Glomerular endothelial cell (primary cell): ENCODE results near the gene LZTS2. TPM values are rescaled to one million over a fixed set of nuclear protein-coding genes. Genes with fewer than 3 reads are reported as not detected.

Experiments
- DNase-seq: peaks from one replicate; pipeline ENCODE4 v3.0.0-alpha.2; 2011; ENCODE audit warnings: low read depth, low spot score; ENCODE audit errors: extremely low read depth
- total RNA-seq: library from RNA; depleted of rRNA; stranded (reverse); fragments of >200 nt; gene quantifications from 2 replicates; pipeline ENCODE4 v1.2.3, GENCODE V29; 2015

LZTS2 gene
- total RNA-seq, 1 donor from 2014 or later = 109 TPM

DNA sequence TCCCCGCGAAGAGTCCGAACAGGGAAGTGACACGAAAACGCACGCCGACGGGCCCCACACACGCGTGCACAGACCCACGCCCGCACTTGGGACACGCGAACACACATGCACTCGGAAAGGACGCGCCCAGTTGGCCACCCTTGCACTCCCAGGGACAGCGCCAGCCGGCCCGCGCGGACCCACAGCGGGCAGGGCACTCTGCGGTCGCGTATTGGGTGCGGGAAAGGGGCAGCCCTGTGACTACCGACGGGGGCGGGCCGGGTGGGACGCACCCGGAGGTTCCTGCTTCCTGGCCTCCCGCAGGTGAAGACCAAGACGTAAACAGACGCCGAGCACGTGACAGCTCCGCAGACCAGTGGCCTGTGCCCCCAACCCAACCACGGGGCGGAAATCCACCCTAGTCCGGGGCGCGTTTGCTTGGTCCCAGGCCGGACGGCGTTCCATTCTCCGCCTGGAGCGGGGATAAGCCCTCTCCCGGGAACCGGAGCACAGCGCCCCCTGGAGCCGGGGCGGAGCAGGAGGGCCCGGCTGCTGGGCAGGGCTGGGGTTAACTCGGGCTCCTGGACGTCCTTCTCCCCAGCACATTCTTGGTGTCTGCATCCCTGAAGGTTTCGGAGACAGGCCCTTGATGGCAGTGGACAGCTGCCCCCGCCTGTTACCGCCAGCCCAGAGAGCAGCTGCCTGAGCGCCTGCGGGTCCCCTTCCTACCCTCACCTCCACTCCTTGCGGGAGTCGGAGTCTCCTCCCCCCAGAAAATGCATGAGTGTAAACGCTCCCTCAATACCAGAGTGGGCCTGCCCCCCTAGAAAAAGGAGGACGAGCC lies 2.0 kb upstream of the LZTS2 start:
- no peak for DNase-seq

DNA sequence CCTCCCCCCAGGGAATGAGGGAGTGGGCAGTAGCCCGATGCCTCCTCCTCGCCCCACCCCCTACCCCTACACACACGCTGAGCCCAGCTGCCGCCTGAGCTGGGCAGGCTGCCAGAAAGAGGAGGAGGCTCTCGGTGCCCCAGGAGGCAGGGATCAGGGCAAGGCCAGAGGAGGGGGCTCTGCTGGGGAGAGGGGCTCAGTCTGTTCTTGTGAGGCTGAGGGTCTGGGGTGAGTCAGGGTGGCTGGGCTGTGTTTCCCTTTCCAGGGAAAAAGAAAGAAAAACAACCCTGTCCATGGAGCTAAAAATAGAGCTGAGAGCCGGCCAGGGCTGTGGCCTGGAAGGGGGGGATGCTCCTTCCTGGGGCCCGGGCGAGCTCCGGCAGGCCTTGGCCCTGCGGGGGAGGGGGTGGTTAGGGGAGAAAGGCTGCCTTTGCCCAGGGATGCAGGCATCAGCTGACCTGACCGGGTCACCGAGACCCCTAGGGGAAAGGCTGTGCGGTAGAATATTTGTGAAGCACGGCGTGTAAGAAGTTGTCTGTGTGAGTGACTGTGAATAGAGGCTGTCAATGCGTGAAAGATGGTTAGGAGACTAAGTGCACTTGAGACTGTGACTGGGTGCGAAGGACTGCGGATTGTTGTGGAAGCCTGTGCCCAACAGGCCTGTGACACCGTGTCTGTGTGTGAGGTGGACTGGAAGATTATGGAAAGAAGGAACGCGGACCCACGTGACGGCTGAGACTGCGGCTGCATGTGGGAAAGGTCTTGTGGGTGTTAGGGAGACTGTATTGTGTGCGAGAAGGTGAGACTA lies 1.2 kb upstream of the LZTS2 start:
- no peak for DNase-seq

DNA sequence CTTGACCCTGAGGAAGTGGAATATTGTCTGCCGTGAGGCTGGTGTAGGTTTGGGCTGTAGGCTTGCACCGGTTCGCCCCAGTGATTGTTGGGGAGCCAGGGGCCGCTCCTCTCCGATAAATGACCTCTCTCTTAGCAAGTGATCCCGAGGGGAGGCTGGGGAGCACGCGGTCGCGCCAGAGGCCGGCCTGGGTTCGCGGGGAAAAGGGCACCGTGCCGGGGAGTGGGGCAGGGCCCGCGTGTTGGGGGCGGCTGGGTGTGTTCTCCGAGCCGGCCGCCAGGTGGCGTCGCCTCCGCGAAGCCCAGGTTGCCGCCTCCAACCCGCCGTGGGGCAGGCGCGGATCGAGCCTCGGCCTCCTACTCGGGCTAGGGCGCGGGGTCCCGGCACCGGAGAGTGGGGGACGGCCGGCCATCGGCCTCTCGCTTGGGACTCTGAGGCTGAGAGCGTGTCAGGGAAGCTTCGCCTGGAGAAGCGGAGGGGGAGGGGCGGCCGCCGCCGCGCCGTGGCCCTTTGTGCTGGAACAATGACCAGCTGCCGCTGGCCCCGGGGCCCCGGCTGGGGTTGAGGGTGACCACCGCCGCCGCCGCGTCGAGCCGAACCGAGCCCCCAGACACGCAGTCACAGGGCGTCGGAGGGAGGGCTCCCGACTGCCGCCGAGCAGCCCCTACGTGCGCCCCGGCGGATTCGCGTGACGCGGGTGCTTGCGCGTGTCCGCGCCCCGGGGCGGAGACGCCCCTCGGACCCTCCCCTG lies 442 bp upstream of the LZTS2 start:
- no peak for DNase-seq

DNA sequence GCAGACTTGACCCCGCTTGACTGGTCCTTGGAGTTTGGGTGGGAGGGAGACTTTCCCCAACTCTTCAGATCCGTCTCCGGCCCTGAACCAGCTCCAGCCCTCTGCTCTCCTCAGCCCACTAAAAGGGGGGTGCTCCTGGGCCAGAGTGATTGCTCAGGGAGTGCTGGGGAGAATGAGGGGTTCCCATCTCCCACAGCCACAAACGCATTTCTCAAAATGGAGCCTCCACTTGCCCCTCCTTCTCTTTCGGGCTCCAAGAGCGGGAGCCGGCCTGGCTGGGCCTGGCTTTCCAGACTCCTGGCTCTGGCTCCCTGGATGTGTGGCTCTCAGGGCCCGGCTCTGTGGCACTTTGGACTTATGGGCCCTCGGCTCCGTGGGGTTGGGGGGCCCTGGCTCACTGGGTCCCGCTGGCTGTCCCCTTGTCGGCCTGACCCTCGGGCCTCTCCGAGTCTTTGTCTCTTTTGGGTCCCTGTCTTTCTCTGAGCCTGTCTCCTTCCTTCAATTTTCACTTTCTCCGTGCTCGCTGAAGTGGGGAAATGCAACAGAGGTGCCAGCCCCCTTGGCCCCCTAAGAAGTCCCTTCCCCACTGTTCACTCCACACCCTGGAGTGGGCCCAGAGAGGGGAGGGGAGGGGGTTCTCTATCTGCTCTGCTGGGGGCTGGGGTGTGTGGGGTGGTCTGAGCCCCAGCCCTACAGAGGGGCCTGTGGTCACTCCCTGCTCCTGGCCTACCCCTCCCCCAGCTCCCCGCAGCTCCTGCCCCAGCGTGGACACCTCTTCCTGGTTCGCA lies 713 bp downstream of the LZTS2 start:
- DNase-seq = no peak

DNA sequence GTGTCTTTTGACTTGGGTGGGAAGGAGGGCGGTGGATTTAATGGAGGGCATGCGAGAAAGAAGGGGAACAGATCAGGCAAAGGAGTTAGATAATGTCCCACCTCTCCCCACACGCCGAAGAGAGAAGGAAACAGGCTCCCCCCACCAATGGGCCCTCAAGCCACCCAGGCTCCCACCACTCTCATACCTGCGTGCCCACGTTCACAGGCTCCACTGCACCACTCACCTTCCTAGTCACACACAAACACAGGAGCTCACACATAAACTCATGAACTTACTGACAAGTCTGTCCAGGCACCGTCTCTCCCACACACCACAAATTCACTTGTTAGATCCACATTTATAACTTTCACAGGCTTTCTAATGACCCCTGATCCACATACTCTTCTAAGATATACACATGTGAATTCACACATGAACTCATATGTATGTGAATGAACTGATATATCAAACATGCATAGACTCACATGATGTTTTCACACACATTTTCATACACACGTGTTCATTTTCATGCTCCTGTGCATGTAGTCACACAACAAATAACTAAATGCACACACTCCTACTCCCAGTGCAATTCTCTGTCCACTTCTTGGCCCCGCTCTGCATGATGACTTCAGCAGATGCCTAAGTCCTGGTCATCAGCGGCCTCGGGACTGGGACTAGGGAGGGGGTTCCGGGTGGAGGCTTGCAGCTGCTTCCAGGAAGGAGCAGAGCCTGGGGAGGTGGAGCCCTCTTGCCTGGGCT lies 1.5 kb downstream of the LZTS2 start:
- peak; percentile 68 for DNase-seq

DNA sequence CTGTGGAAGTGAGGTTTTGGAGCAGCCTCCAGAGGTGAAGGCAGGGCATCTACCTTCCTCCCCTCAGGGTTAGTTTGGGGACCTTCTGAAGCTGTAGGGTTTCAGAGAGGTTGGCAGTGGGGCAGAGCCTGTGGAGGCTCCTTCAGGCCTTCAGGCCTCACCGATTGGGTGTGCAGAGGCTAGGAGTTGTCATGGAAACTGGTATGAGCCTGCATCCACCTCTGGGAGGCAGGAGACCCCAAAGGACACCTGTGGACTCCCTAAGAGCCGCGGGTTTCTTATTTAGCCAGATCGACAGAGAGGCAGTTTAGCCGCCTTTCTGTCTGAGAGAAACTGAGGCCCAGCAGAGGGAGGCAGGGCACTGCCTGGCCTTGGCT lies 2.0 kb downstream of the LZTS2 start:
- DNase-seq = no peak

DNA sequence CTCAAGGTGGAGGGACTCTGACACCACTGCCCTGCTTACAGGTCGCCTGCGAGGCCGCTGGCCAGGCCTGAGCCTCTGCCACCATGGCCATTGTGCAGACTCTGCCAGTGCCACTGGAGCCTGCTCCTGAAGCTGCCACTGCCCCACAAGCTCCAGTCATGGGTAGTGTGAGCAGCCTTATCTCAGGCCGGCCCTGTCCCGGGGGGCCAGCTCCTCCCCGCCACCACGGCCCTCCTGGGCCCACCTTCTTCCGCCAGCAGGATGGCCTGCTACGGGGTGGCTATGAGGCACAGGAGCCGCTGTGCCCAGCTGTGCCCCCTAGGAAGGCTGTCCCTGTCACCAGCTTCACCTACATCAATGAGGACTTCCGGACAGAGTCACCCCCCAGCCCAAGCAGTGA lies 2.8 kb downstream of the LZTS2 start:
- DNase-seq = no peak

DNA sequence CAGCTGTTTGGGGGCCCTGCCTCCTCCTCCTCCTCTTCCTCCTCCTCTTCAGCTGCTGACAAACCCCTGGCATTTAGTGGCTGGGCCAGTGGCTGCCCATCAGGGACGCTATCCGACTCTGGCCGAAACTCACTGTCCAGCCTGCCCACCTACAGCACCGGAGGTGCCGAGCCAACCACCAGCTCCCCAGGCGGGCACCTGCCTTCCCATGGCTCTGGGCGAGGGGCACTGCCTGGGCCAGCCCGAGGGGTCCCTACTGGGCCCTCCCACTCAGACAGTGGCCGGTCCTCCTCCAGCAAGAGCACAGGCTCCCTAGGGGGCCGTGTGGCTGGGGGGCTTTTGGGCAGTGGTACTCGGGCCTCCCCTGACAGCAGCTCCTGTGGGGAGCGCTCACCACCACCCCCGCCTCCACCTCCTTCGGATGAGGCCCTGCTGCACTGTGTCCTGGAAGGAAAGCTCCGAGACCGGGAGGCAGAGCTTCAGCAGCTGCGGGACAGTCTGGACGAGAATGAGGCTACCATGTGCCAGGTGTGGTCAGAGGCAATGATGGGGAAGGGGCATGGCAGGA lies 4.1 kb downstream of the LZTS2 start:
- DNase-seq = no peak

DNA sequence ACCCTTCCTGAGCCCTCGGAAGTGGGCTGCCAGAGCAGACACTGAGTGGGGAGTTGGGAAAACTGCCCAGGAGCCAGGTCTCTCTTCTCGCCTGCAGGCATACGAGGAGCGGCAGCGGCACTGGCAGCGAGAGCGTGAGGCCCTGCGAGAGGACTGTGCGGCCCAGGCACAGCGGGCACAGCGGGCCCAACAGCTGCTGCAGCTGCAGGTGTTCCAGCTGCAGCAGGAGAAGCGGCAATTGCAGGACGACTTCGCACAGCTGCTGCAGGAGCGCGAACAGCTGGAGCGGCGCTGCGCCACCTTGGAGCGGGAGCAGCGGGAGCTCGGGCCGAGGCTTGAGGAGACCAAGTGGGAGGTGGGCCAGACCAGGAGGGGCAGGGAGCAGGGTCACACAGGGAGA lies 5.8 kb downstream of the LZTS2 start:
- DNase-seq = no peak

DNA sequence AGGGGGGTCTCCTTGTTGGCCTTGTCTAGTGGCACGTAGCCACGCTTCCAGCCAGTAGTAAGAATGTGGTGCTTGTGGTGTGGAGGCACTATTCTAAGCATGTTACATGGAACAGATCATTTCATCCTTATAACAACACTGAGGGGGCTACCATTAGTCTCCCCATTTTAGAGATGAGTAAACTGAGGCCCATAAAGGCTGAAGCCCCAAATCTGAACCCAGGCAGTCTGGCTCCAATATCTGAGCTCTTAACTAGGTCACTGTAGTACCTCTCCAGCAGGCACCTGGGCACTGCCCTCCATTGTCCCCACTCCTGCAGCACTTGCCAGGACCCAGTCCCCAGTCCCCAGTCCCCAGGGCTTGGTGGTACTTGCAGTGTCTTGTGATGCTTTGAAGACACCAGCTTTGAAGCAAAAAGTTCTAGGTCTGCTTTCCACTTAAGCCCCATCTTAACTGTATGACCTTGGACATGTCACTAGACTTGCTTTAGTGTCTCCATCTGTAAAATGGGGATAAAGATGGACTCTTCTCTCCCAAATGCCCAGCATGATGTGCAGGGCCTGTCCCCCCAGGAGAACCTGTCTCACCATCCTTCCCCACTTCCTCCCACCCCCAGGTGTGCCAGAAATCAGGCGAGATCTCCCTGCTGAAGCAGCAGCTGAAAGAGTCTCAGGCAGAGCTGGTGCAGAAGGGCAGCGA lies 6.4 kb downstream of the LZTS2 start:
- DNase-seq = no peak

DNA sequence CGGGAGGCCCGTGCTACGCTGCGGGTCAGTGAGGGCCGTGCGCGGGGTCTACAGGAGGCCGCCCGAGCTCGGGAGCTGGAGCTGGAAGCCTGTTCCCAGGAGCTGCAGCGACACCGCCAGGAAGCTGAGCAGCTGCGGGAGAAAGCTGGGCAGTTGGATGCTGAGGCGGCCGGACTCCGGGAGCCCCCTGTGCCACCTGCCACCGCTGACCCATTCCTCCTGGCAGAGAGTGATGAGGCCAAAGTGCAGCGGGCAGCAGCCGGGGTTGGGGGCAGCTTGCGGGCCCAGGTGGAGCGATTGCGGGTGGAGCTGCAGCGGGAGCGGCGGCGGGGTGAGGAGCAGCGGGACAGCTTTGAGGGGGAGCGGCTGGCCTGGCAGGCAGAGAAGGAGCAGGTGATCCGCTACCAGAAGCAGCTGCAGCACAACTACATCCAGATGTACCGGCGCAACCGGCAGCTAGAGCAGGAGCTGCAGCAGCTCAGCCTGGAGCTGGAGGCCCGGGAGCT lies 7.0 kb downstream of the LZTS2 start:
- no peak for DNase-seq

DNA sequence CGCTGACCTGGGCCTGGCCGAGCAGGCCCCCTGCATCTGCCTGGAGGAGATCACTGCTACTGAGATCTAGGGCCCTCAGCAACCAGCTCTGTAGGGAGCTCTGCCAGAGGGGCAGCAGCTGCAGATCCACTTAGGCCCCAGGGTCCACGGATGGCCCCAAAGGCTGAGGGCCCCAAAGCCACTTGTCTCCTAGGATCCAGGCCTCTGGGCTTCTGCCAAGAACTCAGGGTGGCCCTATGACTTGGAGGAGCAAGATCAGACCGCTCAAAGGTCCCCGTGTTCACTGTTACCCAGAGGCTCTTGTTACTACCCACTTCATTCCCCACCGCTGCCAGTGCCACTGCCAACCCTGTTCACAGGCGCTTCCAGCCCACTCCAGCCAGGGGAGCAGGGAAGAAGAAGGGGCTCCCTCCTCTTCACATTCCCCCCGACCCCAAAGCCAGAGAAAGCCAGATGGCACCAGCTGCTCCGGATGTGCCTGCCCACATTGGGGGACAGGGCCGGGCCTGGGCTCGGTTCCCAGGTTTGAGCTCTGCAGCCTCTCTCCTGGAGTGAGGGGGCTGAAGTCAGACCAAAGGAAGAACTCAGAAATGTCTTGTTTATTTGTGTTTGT lies 7.6 kb downstream of the LZTS2 start:
- no peak for DNase-seq

DNA sequence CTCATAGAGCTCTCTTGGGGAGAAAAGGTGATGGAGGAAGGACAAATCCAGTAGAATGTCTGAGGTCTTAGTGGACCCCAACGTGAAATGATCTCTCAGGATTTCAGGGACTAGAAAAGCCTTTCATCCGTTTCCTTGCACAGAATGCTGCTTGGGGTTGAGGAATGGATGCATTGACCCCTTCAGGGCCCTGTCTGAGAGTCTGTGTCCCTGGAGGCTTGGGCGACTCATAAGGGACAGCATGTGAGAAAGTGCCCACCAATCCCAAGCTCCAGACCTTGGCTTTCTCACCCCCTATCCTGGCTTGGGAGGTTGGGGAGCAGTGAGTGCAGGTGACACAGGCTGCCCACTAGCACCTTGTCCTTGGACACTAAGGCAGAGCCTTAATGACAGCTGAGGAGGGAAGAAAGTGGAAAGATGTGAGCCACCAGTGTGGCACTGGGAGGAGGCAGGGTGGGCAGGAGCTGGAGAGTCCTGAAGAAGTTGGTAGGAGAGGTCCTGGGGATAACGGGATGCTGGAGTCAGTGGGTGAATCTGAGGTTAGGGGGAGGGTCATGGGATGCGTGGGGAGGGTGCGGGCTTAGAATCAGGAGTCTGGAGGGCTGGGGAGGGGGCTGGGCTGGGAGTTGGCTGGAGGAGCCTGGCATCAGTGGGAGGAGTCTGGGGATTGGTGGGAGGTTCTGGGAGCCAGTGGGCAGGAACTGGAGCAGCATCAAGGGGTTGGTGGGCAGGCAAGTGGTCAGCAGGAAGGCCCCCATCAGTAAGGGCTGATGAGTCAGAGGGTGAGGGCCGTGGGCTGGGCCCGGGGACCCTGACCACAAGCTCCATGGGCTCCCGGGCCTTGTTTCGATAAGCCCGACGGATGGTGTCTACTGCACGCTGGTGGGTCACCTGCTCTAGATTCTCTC lies 8.6 kb downstream of the LZTS2 start:
- DNase-seq = no peak

DNA sequence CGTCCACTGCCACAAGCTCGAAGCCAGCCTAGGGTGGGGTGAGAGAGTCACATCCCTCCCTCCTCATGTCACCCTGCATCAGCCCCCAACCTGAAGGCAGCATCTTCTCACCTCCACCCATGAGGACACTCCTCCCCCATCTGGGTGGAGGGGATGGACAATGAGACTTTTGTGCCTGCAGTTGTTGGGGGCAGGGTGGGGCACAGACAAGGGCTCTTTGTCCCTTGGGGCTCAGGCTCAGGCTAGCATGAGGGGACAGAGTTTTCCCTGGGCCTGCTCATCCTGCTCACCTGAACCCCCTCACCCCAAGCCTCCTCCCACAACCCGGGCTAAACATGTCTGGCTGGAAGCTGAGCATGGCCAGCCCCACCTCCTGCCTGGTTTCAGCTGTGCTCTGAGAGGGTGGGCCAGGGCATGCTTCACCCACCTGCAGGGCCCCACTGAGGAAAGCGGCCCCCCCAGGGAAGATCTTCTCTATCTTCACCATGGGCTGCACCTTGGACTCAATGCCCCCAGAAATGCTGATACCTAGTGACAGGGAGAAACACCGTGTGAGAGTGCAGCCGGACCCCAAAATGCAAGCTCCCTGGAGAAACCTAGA lies 9.3 kb downstream of the LZTS2 start:
- DNase-seq = no peak

DNA sequence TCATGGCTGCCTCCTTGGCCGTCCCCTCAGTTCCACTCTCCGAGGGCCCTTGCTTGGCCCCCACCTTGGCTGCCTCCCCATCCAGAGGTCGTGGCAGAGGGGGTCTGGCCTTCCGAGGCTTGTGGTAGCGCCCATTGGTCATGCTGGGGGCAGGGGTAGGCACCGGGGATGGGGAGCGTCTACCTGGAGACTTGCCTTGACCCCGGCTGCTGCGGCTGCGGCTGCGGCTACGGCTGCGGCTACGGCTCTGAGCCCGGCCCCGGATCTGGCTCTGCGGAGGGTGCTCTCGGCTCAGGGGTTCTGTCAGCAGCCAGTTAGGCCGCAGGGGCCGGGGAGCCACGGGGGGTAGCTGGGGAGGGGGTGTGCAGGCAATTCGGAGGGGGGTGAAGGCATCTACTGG lies 10.7 kb downstream of the LZTS2 start:
- no peak for DNase-seq

DNA sequence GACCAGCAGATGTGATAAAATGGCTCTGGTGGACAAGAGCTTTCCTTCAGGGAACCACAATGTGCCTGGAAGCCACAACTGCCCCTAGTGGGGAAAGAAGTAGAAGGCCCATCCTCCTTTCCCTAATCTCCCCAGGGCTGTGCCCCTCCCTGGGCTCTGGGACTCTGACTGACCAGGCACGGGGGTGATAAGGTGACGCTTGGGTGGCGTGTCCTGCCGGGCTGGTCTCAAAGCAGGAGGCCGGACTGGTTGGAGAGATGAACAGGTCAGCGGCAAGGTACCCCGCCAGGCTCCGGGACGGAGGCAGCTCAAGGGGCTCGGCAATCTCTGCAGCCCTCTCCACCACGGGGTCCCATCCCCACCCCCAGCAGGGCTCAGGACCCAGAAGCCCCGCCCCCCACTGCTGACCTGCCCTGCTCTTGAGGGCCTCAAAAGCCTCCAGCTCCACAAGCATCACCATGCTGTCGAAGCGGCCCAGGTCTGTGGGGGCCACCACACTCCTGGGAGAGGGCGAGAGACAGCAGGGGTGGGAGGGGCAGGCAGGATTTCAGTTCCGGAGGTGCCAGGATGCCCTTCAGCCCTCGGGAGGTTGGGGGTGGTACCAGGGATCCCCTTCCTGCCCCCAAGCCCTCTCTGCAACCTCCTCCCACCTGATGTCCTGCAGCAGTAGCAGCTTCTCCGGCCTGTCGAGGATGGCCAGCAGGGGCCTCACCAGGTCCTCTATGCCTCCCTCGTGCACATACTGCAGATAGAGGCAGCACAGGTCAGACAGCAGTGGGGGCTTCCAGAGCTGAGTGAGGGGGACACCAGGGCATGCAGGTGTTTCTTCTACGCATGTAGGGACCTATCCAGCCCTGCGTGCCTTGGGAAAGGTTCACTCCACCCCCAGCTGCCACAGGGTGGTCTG lies 12.2 kb downstream of the LZTS2 start:
- no peak for DNase-seq
